HCT116 (cell line): ENCODE data around the gene RNF208. TPM values are rescaled to one million over a fixed set of nuclear protein-coding genes. Genes with fewer than 3 reads are reported as not detected.

ENCODE experiments used
- ATAC-seq: fragments of 200-7000 bp; cut with Tn5 transposase; 2 replicates; pipeline ENCODE4 v1.9.1; 2020; ENCODE audit warnings: mild to moderate bottlenecking, moderate library complexity
- BruUV-seq: library from RNA; stranded (reverse); fragments of 400-500 nt; replicated peaks from 2 replicates; lab custom pipeline; 2021; lab: Mats Ljungman, UMichigan
- CTCF ChIA-PET: fragments of 300-600 bp; sonication (Branson Sonifier 250); formaldehyde crosslinking; loops from one replicate; lab custom pipeline; 2021; ENCODE audit warnings: antibody characterized with exemption; lab: Charles Lee
- POLR2A ChIA-PET: fragments of 300-600, 350-600 bp; sonication (Branson Sonifier 250); formaldehyde crosslinking; loops from one replicate; lab custom pipeline; 2021; ENCODE audit warnings: antibody characterized with exemption; lab: Charles Lee
- RAD21 ChIA-PET, 2 experiments: fragments of 300-600 bp; sonication (Branson Sonifier 250); formaldehyde crosslinking; loops; one replicate each; lab custom pipeline; 2023; ENCODE audit warnings: low total read pairs in 2 of 2; ENCODE audit not compliant: uncharacterized antibody in 2 of 2, unreplicated experiment in 2 of 2, low non-redundant PET in 1 of 2; lab: Charles Lee
- DNase-seq: peaks from one replicate; pipeline ENCODE4 v3.0.0-alpha.2; 2010; ENCODE audit warnings: low read depth, low spot score
- H2AFZ ChIP-seq: fragments of 200-600 bp; shearing (Covaris generic), sonication (generic); 2 replicates; pipeline ENCODE4 v1.6.1; 2017; ENCODE audit warnings: low read depth, mixed run types, mixed read lengths, antibody characterized with exemption, low read length; ENCODE audit not compliant: poor library complexity, severe bottlenecking
- H3K27ac ChIP-seq: 2 replicates; pipeline ENCODE4 v1.5.1; 2012; ENCODE audit warnings: low read depth, low read length
- H3K27me3 ChIP-seq: fragments of 200-600 bp; sonication (generic); 2 replicates; pipeline ENCODE4 v1.6.1; 2016; ENCODE audit warnings: mixed run types, low read length, mixed read lengths; ENCODE audit not compliant: insufficient read depth
- H3K36me3 ChIP-seq, 2 experiments: fragments of 200-500 bp in 1 of 2; fragments of 200-600 bp in 1 of 2; sonication (Bioruptor generic) in 1 of 2; sonication (generic) in 1 of 2; 2 replicates each; pipeline versions ENCODE4 v1.5.1 to v1.6.1; 2014 to 2016; ENCODE audit warnings: low read length in 2 of 2, inconsistent platforms in 1 of 2, mixed read lengths in 1 of 2, mixed run types in 1 of 2; ENCODE audit not compliant: insufficient read depth in 2 of 2, control insufficient read depth in 1 of 2
- H3K4me1 ChIP-seq, 2 experiments: fragments of 200-600 bp in 1 of 2; sonication (generic) in 1 of 2; 2 replicates each; pipeline versions ENCODE4 v1.5.1 to v1.6.1; 2012 to 2017; ENCODE audit warnings: low read length in 2 of 2, inconsistent platforms in 1 of 2, mild to moderate bottlenecking in 1 of 2, mixed read lengths in 1 of 2, mixed run types in 1 of 2, moderate library complexity in 1 of 2; ENCODE audit not compliant: insufficient read depth in 2 of 2, control insufficient read depth in 1 of 2
- H3K4me2 ChIP-seq: fragments of 200-600 bp; sonication (generic); 2 replicates; pipeline ENCODE4 v1.6.1; 2017; ENCODE audit warnings: mixed run types, low read length, mixed read lengths
- H3K4me3 ChIP-seq, 2 experiments: fragments of 200-600 bp in 1 of 2; sonication (generic) in 1 of 2; replicated peaks in 1 of 2; 2 replicates each; pipeline ENCODE4 v1.5.1; 2011 to 2016; ENCODE audit warnings: low read length in 2 of 2, control low read depth in 1 of 2, low read depth in 1 of 2, mild to moderate bottlenecking in 1 of 2, mixed read lengths in 1 of 2, mixed run types in 1 of 2
- H3K79me2 ChIP-seq: fragments of 200-600 bp; sonication (generic); 2 replicates; pipeline ENCODE4 v1.6.1; 2017; ENCODE audit warnings: mild to moderate bottlenecking, mixed run types, low read length, moderate library complexity, mixed read lengths; ENCODE audit not compliant: insufficient read depth
- H3K9ac ChIP-seq: fragments of 200-600 bp; sonication (generic); 2 replicates; pipeline ENCODE4 v1.6.1; 2016; ENCODE audit warnings: low read length, mixed read lengths
- H3K9me2 ChIP-seq: fragments of 200-600 bp; sonication (generic), shearing (Covaris generic); 2 replicates; pipeline ENCODE4 v1.6.1; 2017; ENCODE audit warnings: mixed run types, mild to moderate bottlenecking, moderate library complexity; ENCODE audit not compliant: insufficient read depth
- H3K9me3 ChIP-seq, 2 experiments: fragments of 200-500 bp in 1 of 2; fragments of 200-600 bp in 1 of 2; sonication (Bioruptor generic) in 1 of 2; sonication (generic) in 1 of 2; 2 replicates each; pipeline ENCODE4 v1.6.1; 2014 to 2017; ENCODE audit warnings: low read length in 2 of 2, mixed read lengths in 2 of 2, inconsistent platforms in 1 of 2, low read depth in 1 of 2, mild to moderate bottlenecking in 1 of 2, mixed run types in 1 of 2, moderate library complexity in 1 of 2; ENCODE audit not compliant: control insufficient read depth in 1 of 2, insufficient read depth in 1 of 2
- H4K20me1 ChIP-seq: fragments of 200-600 bp; sonication (generic), shearing (Covaris generic); 2 replicates; pipeline ENCODE4 v1.6.1; 2017; ENCODE audit warnings: mixed run types, mild to moderate bottlenecking, moderate library complexity; ENCODE audit not compliant: insufficient read depth
- CBX3 ChIP-seq: IDR thresholded peaks from 2 replicates; pipeline ENCODE4 v1.6.1; 2012; ENCODE audit warnings: low read depth
- CEBPB ChIP-seq: IDR thresholded peaks from 2 replicates; pipeline ENCODE4 v1.6.1; 2012; ENCODE audit warnings: low read depth
- EGR1 ChIP-seq: IDR thresholded peaks from 2 replicates; pipeline ENCODE4 v1.6.1; 2012; ENCODE audit warnings: low read depth
- ELF1 ChIP-seq: IDR thresholded peaks from 2 replicates; pipeline ENCODE4 v1.6.1; 2012; ENCODE audit warnings: low read depth, borderline replicate concordance
- EZH2 ChIP-seq: fragments of 200-600 bp; sonication (generic); IDR thresholded peaks from 2 replicates; pipeline ENCODE4 v1.6.1; 2017; ENCODE audit warnings: antibody characterized with exemption, mixed run types
- EZH2phosphoT487 ChIP-seq: fragments of 200-600 bp; IDR thresholded peaks from 2 replicates; pipeline ENCODE4 v1.6.1; 2018; ENCODE audit warnings: antibody characterized with exemption, borderline replicate concordance
- FOSL1 ChIP-seq: IDR thresholded peaks from 2 replicates; pipeline ENCODE4 v1.6.1; 2012; ENCODE audit warnings: low read depth
- JUND ChIP-seq: IDR thresholded peaks from 2 replicates; pipeline ENCODE4 v1.6.1; 2012
- POLR2A ChIP-seq: IDR thresholded peaks from 2 replicates; pipeline ENCODE4 v1.7.0; 2011; ENCODE audit warnings: borderline replicate concordance; ENCODE audit not compliant: insufficient read depth, insufficient read length; ENCODE audit errors: extremely low read depth
- POLR2AphosphoS5 ChIP-seq: IDR thresholded peaks from 2 replicates; pipeline ENCODE4 v1.6.1; 2011; ENCODE audit warnings: mild to moderate bottlenecking, low read depth, low read length, moderate library complexity
- RAD21 ChIP-seq: IDR thresholded peaks from 2 replicates; pipeline ENCODE4 v1.6.1; 2012; ENCODE audit warnings: low read depth, mild to moderate bottlenecking
- SIN3A ChIP-seq: IDR thresholded peaks from 2 replicates; pipeline ENCODE4 v1.6.1; 2012; ENCODE audit warnings: low read depth
- SP1 ChIP-seq: IDR thresholded peaks from 2 replicates; pipeline ENCODE4 v1.6.1; 2012; ENCODE audit warnings: low read depth
- SRF ChIP-seq: IDR thresholded peaks from 2 replicates; pipeline ENCODE4 v1.6.1; 2012; ENCODE audit warnings: low read depth
- TCF7L2 ChIP-seq: IDR thresholded peaks from 2 replicates; pipeline ENCODE4 v1.7.0; 2011; ENCODE audit warnings: borderline replicate concordance, inconsistent platforms; ENCODE audit not compliant: insufficient read depth, insufficient read length; ENCODE audit errors: extremely low read depth
- YY1 ChIP-seq: IDR thresholded peaks from 2 replicates; pipeline ENCODE4 v1.6.1; 2011; ENCODE audit warnings: low read length, low read depth, moderate library complexity, mild to moderate bottlenecking; ENCODE audit not compliant: insufficient replicate concordance; ENCODE audit errors: extremely low read depth
- ZFX ChIP-seq: fragments of 450-650 bp; IDR thresholded peaks from 2 replicates; pipeline ENCODE4 v1.6.1; 2017
- intact Hi-C: fragments of 100-400 bp; cut with micrococcal nuclease; formaldehyde crosslinking; loops from 2 replicates; pipeline ENCODE4 v1.10.0; 2022
- total RNA-seq: library from RNA; stranded (reverse); gene quantifications from one replicate; pipeline ENCODE4 v1.2.1, GENCODE V29; 2021; ENCODE audit not compliant: unreplicated experiment
- TF ChIP-seq, protein P1 (sequence below): IDR thresholded peaks from 2 replicates; pipeline ENCODE4 v1.6.1; 2012
- TF ChIP-seq, protein P2 (sequence below): IDR thresholded peaks from 2 replicates; pipeline ENCODE4 v1.6.1; 2012
- TF ChIP-seq, protein P3 (sequence below), 3 experiments: fragments of 200-600 bp in 1 of 3; sonication (generic) in 1 of 3; IDR thresholded peaks in 2 of 3; conservative IDR thresholded peaks in 1 of 3; 2 replicates each; pipeline ENCODE4 v1.5.1; 2012 to 2017; ENCODE audit warnings: low read depth in 2 of 3, low read length in 2 of 3, antibody characterized with exemption in 1 of 3, borderline replicate concordance in 1 of 3, control low read depth in 1 of 3, mild to moderate bottlenecking in 1 of 3, mixed read lengths in 1 of 3, mixed run types in 1 of 3, moderate library complexity in 1 of 3; ENCODE audit not compliant: insufficient read depth in 1 of 3

Gene RNF208
- total RNA-seq, 1 experiment from 2014 or later, result 26.1 TPM

DNA sequence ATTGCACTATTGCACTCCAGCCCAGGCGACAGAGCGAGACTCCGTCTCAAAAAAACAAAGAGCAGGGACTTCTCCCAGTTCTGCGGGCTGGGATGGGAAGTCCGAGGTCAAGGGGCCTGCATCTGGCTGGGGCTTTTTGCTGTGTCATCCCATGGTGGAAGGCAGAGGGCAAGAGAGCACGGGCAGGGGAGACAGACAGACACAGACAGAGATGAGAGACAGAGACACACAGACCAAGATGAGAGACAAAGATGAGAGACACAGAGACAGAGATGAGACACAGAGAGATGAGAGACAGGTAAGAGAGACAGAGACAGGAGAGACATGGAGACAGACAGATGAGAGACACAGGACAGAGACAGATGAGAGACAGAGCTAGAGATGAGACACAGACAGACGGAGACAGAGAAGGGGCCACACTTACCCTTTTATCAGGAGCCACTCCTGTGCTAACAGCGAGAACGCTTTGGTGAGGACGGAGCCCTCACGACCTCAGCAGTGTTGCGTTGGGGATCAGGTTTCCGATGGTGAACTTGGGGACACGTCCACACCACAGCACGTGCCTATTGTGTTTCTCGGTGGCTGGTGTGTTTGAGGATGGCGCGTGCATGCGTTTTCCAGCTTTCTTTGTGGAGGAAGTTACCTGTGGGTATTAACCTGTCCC is 46.6 kb upstream of the RNF208 start:
- POLR2A ChIA-PET, result no interaction called here
- H3K9me3 ChIP-seq, result no peaks in the 10 kb centered on the region
- ATAC-seq, result no peak
- no peak overlapping the region for H3K27ac ChIP-seq
- intact Hi-C loops, result no loop called here
- H3K9ac ChIP-seq, result no peak overlapping the region
- peaks cover 12 to 33% of the 10 kb centered on the region in 2 experiments; a peak in 3 of 4 replicates for H3K36me3 ChIP-seq
- H3K27me3 ChIP-seq, result no peaks in the 10 kb centered on the region
- TF ChIP-seq ELF1, result no peak
- TF ChIP-seq FOSL1, result no peak
- no peak for TF ChIP-seq JUND
- TF ChIP-seq CBX3, result no peak
- TF ChIP-seq POLR2AphosphoS5, result no peak
- TF ChIP-seq ZFX, result no peak
- no peak for TF ChIP-seq CEBPB
- no peak for TF ChIP-seq SP1
- no peak for TF ChIP-seq EZH2phosphoT487
- TF ChIP-seq SRF, result no peak
- TF ChIP-seq TCF7L2, result no peak
- TF ChIP-seq EZH2, result no peak
- no peak for TF ChIP-seq YY1
- TF ChIP-seq POLR2A, result no peak
- no peak for TF ChIP-seq EGR1
- TF ChIP-seq, protein P1, sequence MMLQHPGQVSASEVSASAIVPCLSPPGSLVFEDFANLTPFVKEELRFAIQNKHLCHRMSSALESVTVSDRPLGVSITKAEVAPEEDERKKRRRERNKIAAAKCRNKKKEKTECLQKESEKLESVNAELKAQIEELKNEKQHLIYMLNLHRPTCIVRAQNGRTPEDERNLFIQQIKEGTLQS, result no peak
- TF ChIP-seq RAD21, result no peak
- TF ChIP-seq, protein P2, sequence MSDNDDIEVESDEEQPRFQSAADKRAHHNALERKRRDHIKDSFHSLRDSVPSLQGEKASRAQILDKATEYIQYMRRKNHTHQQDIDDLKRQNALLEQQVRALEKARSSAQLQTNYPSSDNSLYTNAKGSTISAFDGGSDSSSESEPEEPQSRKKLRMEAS, result no peak
- no peak for TF ChIP-seq SIN3A
- TF ChIP-seq, protein P3, sequence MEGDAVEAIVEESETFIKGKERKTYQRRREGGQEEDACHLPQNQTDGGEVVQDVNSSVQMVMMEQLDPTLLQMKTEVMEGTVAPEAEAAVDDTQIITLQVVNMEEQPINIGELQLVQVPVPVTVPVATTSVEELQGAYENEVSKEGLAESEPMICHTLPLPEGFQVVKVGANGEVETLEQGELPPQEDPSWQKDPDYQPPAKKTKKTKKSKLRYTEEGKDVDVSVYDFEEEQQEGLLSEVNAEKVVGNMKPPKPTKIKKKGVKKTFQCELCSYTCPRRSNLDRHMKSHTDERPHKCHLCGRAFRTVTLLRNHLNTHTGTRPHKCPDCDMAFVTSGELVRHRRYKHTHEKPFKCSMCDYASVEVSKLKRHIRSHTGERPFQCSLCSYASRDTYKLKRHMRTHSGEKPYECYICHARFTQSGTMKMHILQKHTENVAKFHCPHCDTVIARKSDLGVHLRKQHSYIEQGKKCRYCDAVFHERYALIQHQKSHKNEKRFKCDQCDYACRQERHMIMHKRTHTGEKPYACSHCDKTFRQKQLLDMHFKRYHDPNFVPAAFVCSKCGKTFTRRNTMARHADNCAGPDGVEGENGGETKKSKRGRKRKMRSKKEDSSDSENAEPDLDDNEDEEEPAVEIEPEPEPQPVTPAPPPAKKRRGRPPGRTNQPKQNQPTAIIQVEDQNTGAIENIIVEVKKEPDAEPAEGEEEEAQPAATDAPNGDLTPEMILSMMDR (IDR thresholded peaks at IDR 0.05 in 2 of 3, conservative IDR thresholded peaks at IDR 0.05 in 1 of 3; ENCODE audit: borderline replicate concordance in 1 of 3, insufficient read depth in 1 of 3, low read depth in 2 of 3, low read length in 2 of 3), result no peak
- TF ChIP-seq, all 23 proteins: peak for 0
- Histone ChIP-seq H3K4me2 (no peak overlapping the region), H3K4me1 (peaks cover under 1% of the 10 kb centered on the region in 2 experiments; a peak in 2 of 4 replicates), H3K4me3 (no peak overlapping the region), H4K20me1 (no peaks in the 10 kb centered on the region), H2AFZ (no peak overlapping the region), H3K79me2 (peaks cover 6% of the 10 kb centered on the region; the same call in 1 of the 2 replicates), H3K9me2 (no peaks in the 10 kb centered on the region)
- DNase-seq, result no peak
- ChIA-PET RAD21 (no interaction called here), CTCF (no interaction called here)
- BruUV-seq, result no TSS peak
